K562 (cell line): ENCODE measurements around the gene FERMT3. TPM values are rescaled to one million over a fixed set of nuclear protein-coding genes. Genes with fewer than 3 reads are reported as not detected.

Experiments
- CBX5 ChIP-seq: IDR thresholded peaks from 2 replicates; pipeline ENCODE4 v1.6.1; 2014; ENCODE audit warnings: low read depth, borderline replicate concordance
- CCNT2 ChIP-seq: IDR thresholded peaks from 2 replicates; pipeline ENCODE4 v1.6.1; 2011; ENCODE audit warnings: borderline replicate concordance, low read depth, mild to moderate bottlenecking, moderate library complexity, mixed read lengths, low read length; ENCODE audit not compliant: insufficient read length; ENCODE audit errors: extremely low read depth
- HEY1 ChIP-seq: fragments of 250-450 bp; sonication (Bioruptor Pico); IDR thresholded peaks from 2 replicates; pipeline ENCODE4 v1.5.0; 2020; ENCODE audit warnings: mild to moderate bottlenecking, moderate library complexity, borderline replicate concordance
- HNRNPL ChIP-seq: fragments of 200-400 bp; formaldehyde crosslinking; IDR thresholded peaks from 2 replicates; pipeline ENCODE4 v1.6.1; 2017; ENCODE audit warnings: low read depth, mild to moderate bottlenecking, low read length
- KDM2B ChIP-seq: fragments of 250-450 bp; sonication (Bioruptor Pico); IDR thresholded peaks from 2 replicates; pipeline ENCODE4 v1.8.0; 2021; ENCODE audit warnings: mild to moderate bottlenecking, moderate library complexity
- KHSRP ChIP-seq: fragments of 450-650 bp; IDR thresholded peaks from 2 replicates; pipeline ENCODE4 v1.6.1; 2017
- KLF1 ChIP-seq: fragments of 450-650 bp; IDR thresholded peaks from 2 replicates; pipeline ENCODE4 v1.6.1; 2016; ENCODE audit warnings: missing genetic modification characterization, missing compliant biosample characterization
- MAFK ChIP-seq: IDR thresholded peaks from 2 replicates; pipeline ENCODE4 v1.6.1; 2011; ENCODE audit warnings: low read length, improper control_type of control experiment
- MEIS2 ChIP-seq: fragments of 450-650 bp; IDR thresholded peaks from 2 replicates; pipeline ENCODE4 v1.6.1; 2014; ENCODE audit warnings: mild to moderate bottlenecking; ENCODE audit not compliant: partially characterized antibody
- NBN ChIP-seq: fragments of 450-650 bp; IDR thresholded peaks from 2 replicates; pipeline ENCODE4 v1.6.1; 2016; ENCODE audit warnings: low read depth, mild to moderate bottlenecking
- PHF20 ChIP-seq: fragments of 450-650 bp; IDR thresholded peaks from 2 replicates; pipeline ENCODE4 v1.6.1; 2018; ENCODE audit not compliant: partially characterized antibody
- SIRT6 ChIP-seq: IDR thresholded peaks from one replicate; pipeline ENCODE4 v1.6.1; 2012; ENCODE audit warnings: low read depth, mild to moderate bottlenecking, control low read depth, inconsistent platforms, low read length, moderate library complexity
- STAT5A ChIP-seq: IDR thresholded peaks from 2 replicates; pipeline ENCODE4 v1.6.1; 2012; ENCODE audit warnings: low read length, inconsistent platforms, borderline replicate concordance
- TOE1 ChIP-seq, 2 experiments: fragments of 450-650 bp in 1 of 2; sonication (generic) in 1 of 2; formaldehyde crosslinking in 1 of 2; IDR thresholded peaks; 2 replicates each; pipeline versions ENCODE4 v1.7.1 to v1.8.0; 2016 to 2022; ENCODE audit warnings: borderline replicate concordance in 2 of 2, mild to moderate bottlenecking in 2 of 2, antibody characterized with exemption in 1 of 2, inconsistent platforms in 1 of 2, low read depth in 1 of 2, missing genetic modification reagents in 1 of 2, moderate library complexity in 1 of 2
- ZNF184 ChIP-seq: sonication (generic); formaldehyde crosslinking; IDR thresholded peaks from 2 replicates; pipeline ENCODE4 v1.5.0; 2020; ENCODE audit warnings: missing genetic modification reagents
- ZNF232 ChIP-seq: sonication (generic); formaldehyde crosslinking; IDR thresholded peaks from 2 replicates; pipeline ENCODE4 v1.8.0; 2022; ENCODE audit warnings: mild to moderate bottlenecking, missing genetic modification reagents
- ZNF263 ChIP-seq: sonication (generic); formaldehyde crosslinking; IDR thresholded peaks from 2 replicates; pipeline ENCODE4 v1.8.0; 2022; ENCODE audit warnings: mild to moderate bottlenecking, missing genetic modification reagents, borderline replicate concordance
- polyA plus RNA-seq, 8 experiments: library from polyadenylated mRNA; depleted of rRNA in 4 of 8; stranded (reverse) in 5 of 8; unstranded in 3 of 8; fragments of >200 nt; fragmentation: Nextera tagmentation in 2 of 8; fragmentation: Illumina TruSeq in 1 of 8; extraction: Ambion mirVana in 2 of 8; extraction: Trizol in 1 of 8; gene quantifications; 2 replicates each; pipeline versions ENCODE4 v1.2.1 to v1.2.3, GENCODE V29; 2011 to 2014; ENCODE audit warnings: inconsistent platforms in 1 of 8, missing spikeins in 1 of 8
- total RNA-seq, 7 experiments: library from RNA; depleted of rRNA in 6 of 7; stranded (reverse); fragments of >200 nt in 6 of 7; fragmentation: Illumina TruSeq in 2 of 7; extraction: Trizol in 2 of 7; gene quantifications; 2 replicates each; pipeline versions ENCODE4 v1.2.1 to v1.2.3, GENCODE V29; 2011 to 2021; ENCODE audit warnings: low replicate concordance in 1 of 7
- TF ChIP-seq, protein P1 (sequence below), 2 experiments: fragments of 450-650 bp in 1 of 2; sonication (generic) in 1 of 2; formaldehyde crosslinking in 1 of 2; IDR thresholded peaks in 1 of 2; conservative IDR thresholded peaks in 1 of 2; 2 replicates each; pipeline versions ENCODE4 v1.6.1 to v1.8.1; 2016 to 2023; ENCODE audit warnings: mild to moderate bottlenecking in 2 of 2, moderate library complexity in 2 of 2, inconsistent platforms in 1 of 2, missing genetic modification reagents in 1 of 2
- TF ChIP-seq, protein P2 (sequence below): fragments of 200-800 bp; sonication (Bioruptor generic); IDR thresholded peaks from 2 replicates; pipeline ENCODE4 v1.6.1; 2017; ENCODE audit warnings: missing genetic modification characterization, missing compliant biosample characterization
- TF ChIP-seq, protein P3 (sequence below), 2 experiments: fragments of 450-650 bp; conservative IDR thresholded peaks; 2 replicates each; pipeline ENCODE4 v1.6.1; 2017; ENCODE audit warnings: mild to moderate bottlenecking in 2 of 2, moderate library complexity in 2 of 2
- TF ChIP-seq, protein P4 (sequence below): sonication (generic); formaldehyde crosslinking; IDR thresholded peaks from 2 replicates; pipeline ENCODE4 v1.8.0; 2022; ENCODE audit warnings: mild to moderate bottlenecking, missing genetic modification reagents, borderline replicate concordance

FERMT3 gene
- total and polyA plus RNA-seq, 9 of the 15 experiments (the other 6 are each of a cell fraction or from before 2014, with no cell fraction given) = 3.2 to 275 (median 79.7) TPM

DNA sequence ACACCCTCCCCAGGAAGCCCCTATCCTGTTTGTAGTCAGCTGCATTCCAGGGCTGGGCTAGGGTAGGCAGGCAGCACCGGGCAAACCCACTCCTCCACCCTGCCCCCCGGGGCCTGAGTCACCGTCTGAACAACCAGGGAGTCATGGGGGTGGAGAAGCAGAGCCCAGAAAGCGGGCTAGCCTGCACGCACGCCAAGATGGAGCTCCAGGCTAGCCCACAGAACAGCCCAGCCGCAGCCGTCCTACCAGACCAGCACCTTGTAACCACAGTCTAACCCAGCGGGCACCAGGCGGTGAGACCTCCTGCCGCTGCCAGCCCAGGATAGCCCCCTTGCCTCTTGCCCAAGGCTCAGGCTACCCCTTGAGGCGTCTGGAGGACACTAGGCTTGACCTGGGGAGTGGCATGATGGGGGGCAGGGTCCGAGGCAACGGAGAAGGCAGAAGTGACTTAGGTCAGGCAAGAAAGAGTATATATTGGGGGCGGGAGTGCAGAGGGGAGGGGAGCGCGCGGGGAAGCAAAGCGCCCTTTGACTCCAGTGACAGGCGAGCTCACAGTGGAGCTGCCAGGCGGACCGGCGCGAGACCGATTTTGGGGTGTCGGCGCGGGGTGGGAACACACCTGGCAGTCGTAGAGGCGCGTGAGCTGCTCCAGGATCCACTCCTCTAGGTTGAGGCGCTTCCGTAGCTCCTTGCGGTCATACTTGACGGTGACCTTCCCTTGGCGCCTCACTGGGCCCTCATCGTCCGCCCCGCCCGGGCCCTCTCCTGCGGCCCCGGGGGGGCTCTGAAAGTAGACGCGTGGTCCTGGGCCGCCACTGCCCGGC is 39.5 kb downstream of the FERMT3 start (continued):
- TF ChIP-seq, protein P1, sequence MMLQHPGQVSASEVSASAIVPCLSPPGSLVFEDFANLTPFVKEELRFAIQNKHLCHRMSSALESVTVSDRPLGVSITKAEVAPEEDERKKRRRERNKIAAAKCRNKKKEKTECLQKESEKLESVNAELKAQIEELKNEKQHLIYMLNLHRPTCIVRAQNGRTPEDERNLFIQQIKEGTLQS (IDR thresholded peaks at IDR 0.05) = peak; percentile 86
- TF ChIP-seq, protein P1 (CRISPR knock-in tag; conservative IDR thresholded peaks at IDR 0.05) = no peak
- no peak for TF ChIP-seq KLF1 (tag)
- no peak for TF ChIP-seq HNRNPL
- no peak for TF ChIP-seq SIRT6
- TF ChIP-seq, protein P2, sequence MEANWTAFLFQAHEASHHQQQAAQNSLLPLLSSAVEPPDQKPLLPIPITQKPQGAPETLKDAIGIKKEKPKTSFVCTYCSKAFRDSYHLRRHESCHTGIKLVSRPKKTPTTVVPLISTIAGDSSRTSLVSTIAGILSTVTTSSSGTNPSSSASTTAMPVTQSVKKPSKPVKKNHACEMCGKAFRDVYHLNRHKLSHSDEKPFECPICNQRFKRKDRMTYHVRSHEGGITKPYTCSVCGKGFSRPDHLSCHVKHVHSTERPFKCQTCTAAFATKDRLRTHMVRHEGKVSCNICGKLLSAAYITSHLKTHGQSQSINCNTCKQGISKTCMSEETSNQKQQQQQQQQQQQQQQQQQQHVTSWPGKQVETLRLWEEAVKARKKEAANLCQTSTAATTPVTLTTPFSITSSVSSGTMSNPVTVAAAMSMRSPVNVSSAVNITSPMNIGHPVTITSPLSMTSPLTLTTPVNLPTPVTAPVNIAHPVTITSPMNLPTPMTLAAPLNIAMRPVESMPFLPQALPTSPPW (CRISPR knock-in tag) = peak; percentile 38; the same call in 1 of the 2 replicates
- TF ChIP-seq CCNT2 = no peak
- no peak for TF ChIP-seq ZNF263 (CRISPR knock-in tag)
- no peak for TF ChIP-seq MAFK
- no peak for TF ChIP-seq MEIS2
- no peak for TF ChIP-seq STAT5A
- TF ChIP-seq KHSRP = no peak
- TF ChIP-seq, protein P3, sequence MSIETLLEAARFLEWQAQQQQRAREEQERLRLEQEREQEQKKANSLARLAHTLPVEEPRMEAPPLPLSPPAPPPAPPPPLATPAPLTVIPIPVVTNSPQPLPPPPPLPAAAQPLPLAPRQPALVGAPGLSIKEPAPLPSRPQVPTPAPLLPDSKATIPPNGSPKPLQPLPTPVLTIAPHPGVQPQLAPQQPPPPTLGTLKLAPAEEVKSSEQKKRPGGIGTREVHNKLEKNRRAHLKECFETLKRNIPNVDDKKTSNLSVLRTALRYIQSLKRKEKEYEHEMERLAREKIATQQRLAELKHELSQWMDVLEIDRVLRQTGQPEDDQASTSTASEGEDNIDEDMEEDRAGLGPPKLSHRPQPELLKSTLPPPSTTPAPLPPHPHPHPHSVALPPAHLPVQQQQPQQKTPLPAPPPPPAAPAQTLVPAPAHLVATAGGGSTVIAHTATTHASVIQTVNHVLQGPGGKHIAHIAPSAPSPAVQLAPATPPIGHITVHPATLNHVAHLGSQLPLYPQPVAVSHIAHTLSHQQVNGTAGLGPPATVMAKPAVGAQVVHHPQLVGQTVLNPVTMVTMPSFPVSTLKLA (conservative IDR thresholded peaks at IDR 0.05) = peak; percentile 32 to 66; a peak in 3 of 4 replicates
- TF ChIP-seq ZNF184 = no peak
- TF ChIP-seq PHF20 = no peak
- no peak for TF ChIP-seq HEY1 (CRISPR knock-in tag)
- no peak for TF ChIP-seq KDM2B
- peak; percentile 60; the same call in 1 of the 2 replicates for TF ChIP-seq TOE1 (IDR thresholded peaks at IDR 0.05; ENCODE audit: borderline replicate concordance)
- TF ChIP-seq TOE1 (CRISPR knock-in tag; IDR thresholded peaks at IDR 0.05; ENCODE audit: borderline replicate concordance, low read depth) = no peak
- no peak for TF ChIP-seq CBX5
- TF ChIP-seq, protein P4, sequence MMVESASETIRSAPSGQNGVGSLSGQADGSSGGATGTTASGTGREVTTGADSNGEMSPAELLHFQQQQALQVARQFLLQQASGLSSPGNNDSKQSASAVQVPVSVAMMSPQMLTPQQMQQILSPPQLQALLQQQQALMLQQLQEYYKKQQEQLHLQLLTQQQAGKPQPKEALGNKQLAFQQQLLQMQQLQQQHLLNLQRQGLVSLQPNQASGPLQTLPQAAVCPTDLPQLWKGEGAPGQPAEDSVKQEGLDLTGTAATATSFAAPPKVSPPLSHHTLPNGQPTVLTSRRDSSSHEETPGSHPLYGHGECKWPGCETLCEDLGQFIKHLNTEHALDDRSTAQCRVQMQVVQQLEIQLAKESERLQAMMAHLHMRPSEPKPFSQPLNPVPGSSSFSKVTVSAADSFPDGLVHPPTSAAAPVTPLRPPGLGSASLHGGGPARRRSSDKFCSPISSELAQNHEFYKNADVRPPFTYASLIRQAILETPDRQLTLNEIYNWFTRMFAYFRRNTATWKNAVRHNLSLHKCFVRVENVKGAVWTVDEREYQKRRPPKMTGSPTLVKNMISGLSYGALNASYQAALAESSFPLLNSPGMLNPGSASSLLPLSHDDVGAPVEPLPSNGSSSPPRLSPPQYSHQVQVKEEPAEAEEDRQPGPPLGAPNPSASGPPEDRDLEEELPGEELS (CRISPR knock-in tag) = no peak
- no peak for TF ChIP-seq ZNF232
- peak; percentile 77 for TF ChIP-seq NBN
